Neutrophil (primary cell): ENCODE data around the gene LIMS1.

Experiments
- H3K27ac ChIP-seq: fragments of 200-600 bp; sonication (generic); 2 replicates; pipeline ENCODE4 v1.5.1; 2016; ENCODE audit warnings: mild to moderate bottlenecking, moderate library complexity
- H3K27me3 ChIP-seq: fragments of 200-600 bp; sonication (generic); 2 replicates; pipeline ENCODE4 v1.6.0; 2016; ENCODE audit warnings: mild to moderate bottlenecking
- H3K36me3 ChIP-seq: fragments of 200-600 bp; sonication (generic); 2 replicates; pipeline ENCODE4 v1.5.1; 2017
- H3K4me1 ChIP-seq, 2 experiments: fragments of 200-600 bp in 1 of 2; sonication (generic) in 1 of 2; 1 replicate in 1 of 2; 2 replicates in 1 of 2; pipeline versions ENCODE4 v1.5.1 to v1.6.1; 2013 to 2016; ENCODE audit warnings: low read depth in 1 of 2, low read length in 1 of 2, mild to moderate bottlenecking in 1 of 2, moderate library complexity in 1 of 2; ENCODE audit not compliant: control insufficient read depth in 1 of 2, insufficient read depth in 1 of 2
- H3K4me3 ChIP-seq, 2 experiments: fragments of 200-600 bp in 1 of 2; sonication (generic) in 1 of 2; 1 replicate in 1 of 2; 2 replicates in 1 of 2; pipeline ENCODE4 v1.5.1; 2013 to 2016; ENCODE audit warnings: low read depth in 1 of 2, low read length in 1 of 2, mild to moderate bottlenecking in 1 of 2, moderate library complexity in 1 of 2
- H3K9me3 ChIP-seq: fragments of 200-600 bp; sonication (generic); 2 replicates; pipeline ENCODE4 v1.5.1; 2016
- CTCF ChIP-seq: fragments of 200-600 bp; sonication (generic); IDR thresholded peaks from 2 replicates; pipeline ENCODE4 v1.5.1; 2016; ENCODE audit warnings: antibody characterized with exemption

The LIMS1 gene

GRCh38 chr2:108616318-108616717 is 82.0 kb downstream of the LIMS1 start:
- no peak for TF ChIP-seq CTCF
- no peak overlapping the region for H3K27ac ChIP-seq

GRCh38 chr2:108616751-108617161 is 82.5 kb downstream of the LIMS1 start:
- H3K4me3 ChIP-seq, result no peak overlapping the region
- no peak overlapping the region for H3K27ac ChIP-seq
- peaks cover 24 to 25% of the 10 kb centered on the region in 2 experiments for H3K4me1 ChIP-seq
- H3K36me3 ChIP-seq, result peaks cover 15% of the 10 kb centered on the region
- TF ChIP-seq CTCF, result no peak
- no peaks in the 10 kb centered on the region for H3K9me3 ChIP-seq
- H3K27me3 ChIP-seq, result no peaks in the 10 kb centered on the region

More at GRCh38 chr2:108616318-108616717, 82.0 kb downstream of the LIMS1 start:
- Histone ChIP-seq H3K9me3 (no peaks in the 10 kb centered on the region), H3K36me3 (peaks cover 15% of the 10 kb centered on the region), H3K4me3 (no peak overlapping the region), H3K27me3 (no peaks in the 10 kb centered on the region), H3K4me1 (peaks cover 20 to 21% of the 10 kb centered on the region in 2 experiments)

GRCh38 chr2:108617617-108618016 is 83.3 kb downstream of the LIMS1 start:
- Histone ChIP-seq H3K4me1 (peaks cover 31 to 32% of the 10 kb centered on the region in 2 experiments), H3K9me3 (no peaks in the 10 kb centered on the region), H3K4me3 (no peak overlapping the region), H3K27me3 (no peaks in the 10 kb centered on the region), H3K27ac (no peak overlapping the region), H3K36me3 (peaks cover 12% of the 10 kb centered on the region)
- TF ChIP-seq CTCF, result no peak

GRCh38 chr2:108619925-108620620 is 85.8 kb downstream of the LIMS1 start:
- peaks cover 32 to 34% of the 10 kb centered on the region in 2 experiments for H3K4me1 ChIP-seq
- no peak for TF ChIP-seq CTCF
- no peak overlapping the region for H3K4me3 ChIP-seq
- no peaks in the 10 kb centered on the region for H3K9me3 ChIP-seq
- H3K27me3 ChIP-seq, result no peaks in the 10 kb centered on the region
- H3K36me3 ChIP-seq, result no peaks in the 10 kb centered on the region
- peak overlapping the region; percentile 88 for H3K27ac ChIP-seq

- Histone ChIP-seq H3K27ac (peak overlapping the region; percentile 88), H3K27me3 (no peaks in the 10 kb centered on the region), H3K4me1 (peaks cover 38 to 40% of the 10 kb centered on the region in 2 experiments), H3K9me3 (no peaks in the 10 kb centered on the region), H3K36me3 (no peaks in the 10 kb centered on the region), H3K4me3 (peak overlapping the region; percentile 54 to 57)
- no peak for TF ChIP-seq CTCF
Measured at GRCh38 chr2:108620656-108621055, 86.4 kb downstream of the LIMS1 start.
